K562 (cell line): ENCODE measurements around the gene NIPBL. TPM values are rescaled to one million over a fixed set of nuclear protein-coding genes. Genes with fewer than 3 reads are reported as not detected.

ENCODE experiments used
- BHLHE40 ChIP-seq: IDR thresholded peaks from 2 replicates; pipeline ENCODE4 v1.6.1; 2011; ENCODE audit warnings: low read length, improper control_type of control experiment
- C11orf30 ChIP-seq: fragments of 450-650 bp; IDR thresholded peaks from 2 replicates; pipeline ENCODE4 v1.6.1; 2016; ENCODE audit warnings: low read depth, mild to moderate bottlenecking
- CREB3L1 ChIP-seq: fragments of 450-650 bp; IDR thresholded peaks from 2 replicates; pipeline ENCODE4 v1.6.1; 2014; ENCODE audit warnings: low read depth, mild to moderate bottlenecking, moderate library complexity, borderline replicate concordance
- CTBP1 ChIP-seq: fragments of 450-650 bp; IDR thresholded peaks from 2 replicates; pipeline ENCODE4 v1.6.1; 2016; ENCODE audit warnings: borderline replicate concordance
- E2F4 ChIP-seq: sonication (generic); formaldehyde crosslinking; IDR thresholded peaks from 2 replicates; pipeline ENCODE4 v1.8.0; 2022; ENCODE audit warnings: mild to moderate bottlenecking, low read depth, missing genetic modification reagents
- FOSL1 ChIP-seq: fragments of 200-800 bp; sonication (Bioruptor generic); conservative IDR thresholded peaks from 2 replicates; pipeline ENCODE4 v1.6.1; 2016; ENCODE audit warnings: missing genetic modification characterization, missing compliant biosample characterization
- HOMEZ ChIP-seq: fragments of 250-450 bp; sonication (Bioruptor Pico); IDR thresholded peaks from 2 replicates; pipeline ENCODE4 v1.4.0; 2020; ENCODE audit warnings: mild to moderate bottlenecking, moderate library complexity
- KAT8 ChIP-seq: fragments of 450-650 bp; IDR thresholded peaks from 2 replicates; pipeline ENCODE4 v1.6.1; 2016; ENCODE audit warnings: low read depth, mild to moderate bottlenecking
- MEIS2 ChIP-seq: fragments of 450-650 bp; IDR thresholded peaks from 2 replicates; pipeline ENCODE4 v1.6.1; 2014; ENCODE audit warnings: mild to moderate bottlenecking; ENCODE audit not compliant: partially characterized antibody
- MTF1 ChIP-seq: fragments of 250-450 bp; sonication (Bioruptor Pico); IDR thresholded peaks from 2 replicates; pipeline ENCODE4 v1.9.0; 2021; ENCODE audit warnings: moderate library complexity, mild to moderate bottlenecking, inconsistent platforms, borderline replicate concordance
- NCOA6 ChIP-seq: fragments of 450-650 bp; IDR thresholded peaks from 2 replicates; pipeline ENCODE4 v1.6.1; 2017; ENCODE audit warnings: mild to moderate bottlenecking
- NFE2L1 ChIP-seq: fragments of 450-650 bp; IDR thresholded peaks from 2 replicates; pipeline ENCODE4 v1.6.1; 2016; ENCODE audit warnings: missing genetic modification characterization, low read depth, mild to moderate bottlenecking, missing compliant biosample characterization, moderate library complexity, borderline replicate concordance
- OTX1 ChIP-seq: fragments of 450-650 bp; formaldehyde crosslinking; IDR thresholded peaks from 2 replicates; pipeline ENCODE4 v1.4.0; 2022; ENCODE audit warnings: mild to moderate bottlenecking
- SAFB ChIP-seq: fragments of 200-400 bp; formaldehyde crosslinking; IDR thresholded peaks from 2 replicates; pipeline ENCODE4 v1.6.1; 2017; ENCODE audit warnings: low read depth, low read length, borderline replicate concordance
- SAFB2 ChIP-seq: fragments of 200-400 bp; formaldehyde crosslinking; IDR thresholded peaks from 2 replicates; pipeline ENCODE4 v1.6.1; 2018; ENCODE audit warnings: borderline replicate concordance, low read length, low read depth, moderate library complexity; ENCODE audit not compliant: severe bottlenecking
- SMAD4 ChIP-seq: fragments of 250-450 bp; sonication (Bioruptor Pico); conservative IDR thresholded peaks from 2 replicates; pipeline ENCODE4 v1.8.0; 2021; ENCODE audit warnings: inconsistent platforms, mild to moderate bottlenecking, moderate library complexity
- SMARCA4 ChIP-seq: fragments of 450-650 bp; IDR thresholded peaks from 2 replicates; pipeline ENCODE4 v1.6.1; 2016
- TGIF2 ChIP-seq: sonication (generic); formaldehyde crosslinking; IDR thresholded peaks from 2 replicates; pipeline ENCODE4 v1.8.1; 2022; ENCODE audit warnings: mild to moderate bottlenecking, missing genetic modification reagents, moderate library complexity
- ZBTB34 ChIP-seq: fragments of 250-450 bp; sonication (Bioruptor Pico); IDR thresholded peaks from 2 replicates; pipeline ENCODE4 v1.8.0; 2021; ENCODE audit warnings: mild to moderate bottlenecking, moderate library complexity
- ZNF431 ChIP-seq: sonication (generic); formaldehyde crosslinking; IDR thresholded peaks from 2 replicates; pipeline ENCODE4 v1.8.0; 2022; ENCODE audit warnings: mild to moderate bottlenecking, missing genetic modification reagents
- ZNF586 ChIP-seq: fragments of 450-650 bp; formaldehyde crosslinking; conservative IDR thresholded peaks from 2 replicates; pipeline ENCODE4 v1.4.0; 2020; ENCODE audit warnings: mild to moderate bottlenecking, moderate library complexity
- ZNF589 ChIP-seq: fragments of 200-800 bp; sonication (Bioruptor generic); IDR thresholded peaks from 2 replicates; pipeline ENCODE4 v1.6.1; 2016; ENCODE audit warnings: low read depth, missing genetic modification characterization, missing compliant biosample characterization
- polyA plus RNA-seq, 8 experiments: library from polyadenylated mRNA; depleted of rRNA in 4 of 8; stranded (reverse) in 5 of 8; unstranded in 3 of 8; fragments of >200 nt; fragmentation: Nextera tagmentation in 2 of 8; fragmentation: Illumina TruSeq in 1 of 8; extraction: Ambion mirVana in 2 of 8; extraction: Trizol in 1 of 8; gene quantifications; 2 replicates each; pipeline versions ENCODE4 v1.2.1 to v1.2.3, GENCODE V29; 2011 to 2014; ENCODE audit warnings: inconsistent platforms in 1 of 8, missing spikeins in 1 of 8
- total RNA-seq, 7 experiments: library from RNA; depleted of rRNA in 6 of 7; stranded (reverse); fragments of >200 nt in 6 of 7; fragmentation: Illumina TruSeq in 2 of 7; extraction: Trizol in 2 of 7; gene quantifications; 2 replicates each; pipeline versions ENCODE4 v1.2.1 to v1.2.3, GENCODE V29; 2011 to 2021; ENCODE audit warnings: low replicate concordance in 1 of 7

NIPBL gene
- total and polyA plus RNA-seq, 9 of the 15 experiments (the other 6 are each of a cell fraction or from before 2014, with no cell fraction given) = 12.9 to 56.7 (median 38.9) TPM

DNA sequence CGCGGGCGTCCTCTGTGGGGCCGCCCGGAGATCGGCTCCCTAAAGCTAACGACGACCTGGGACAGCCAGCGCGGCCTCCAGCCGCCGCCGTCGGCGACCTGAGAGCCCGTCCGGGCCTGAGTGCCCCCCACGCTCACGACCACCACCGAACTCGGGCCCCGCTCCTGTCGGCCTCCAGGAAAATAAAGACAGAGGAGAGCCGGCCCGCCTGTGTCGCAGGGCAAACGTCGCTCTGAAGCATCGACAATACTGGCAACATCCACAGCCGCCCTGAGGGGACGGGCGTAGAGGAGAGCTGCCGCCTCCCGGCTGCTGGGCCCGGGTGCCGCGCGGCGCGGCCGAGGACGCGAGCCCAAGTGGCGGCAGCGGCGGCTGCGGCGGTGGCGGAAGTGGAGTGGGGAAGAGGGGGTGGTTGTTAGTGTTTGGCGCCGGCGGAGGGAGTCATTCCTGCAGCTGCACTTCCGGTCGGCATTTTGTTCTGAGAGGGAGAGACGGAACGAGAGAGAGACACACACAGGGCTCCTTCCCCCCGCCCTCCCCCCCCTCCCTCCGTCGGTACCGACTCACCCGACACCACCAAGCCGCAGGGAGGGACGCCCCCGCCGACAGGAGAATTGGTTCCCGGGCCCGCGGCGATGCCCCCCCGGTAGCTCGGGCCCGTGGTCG lies at the start of gene NIPBL (continued):
- peak; percentile 43; the same call in 1 of the 2 replicates for TF ChIP-seq ZNF431 (CRISPR knock-in tag)
- TF ChIP-seq MEIS2 = no peak
- TF ChIP-seq FOSL1 (tag) = no peak
- TF ChIP-seq NFE2L1 (tag) = no peak
- TF ChIP-seq SAFB = 0 out of 2 replicates have a peak, but pooled peaks have one; percentile 25
- no peak for TF ChIP-seq ZBTB34 (CRISPR knock-in tag)
- TF ChIP-seq SMARCA4 = no peak
- 0 out of 2 replicates have a peak, but pooled peaks have one; percentile 11 for TF ChIP-seq C11orf30
- TF ChIP-seq E2F4 = no peak
- no peak for TF ChIP-seq MTF1 (CRISPR knock-in tag)
- peak; percentile 46; the same call in 1 of the 2 replicates for TF ChIP-seq SMAD4
- TF ChIP-seq OTX1 (CRISPR knock-in tag) = no peak
- TF ChIP-seq SAFB2 = no peak
- TF ChIP-seq ZNF586 (CRISPR knock-in tag) = no peak
- no peak; the same call in 1 of the 2 replicates for TF ChIP-seq HOMEZ
- TF ChIP-seq KAT8 = no peak
- TF ChIP-seq CTBP1 = peak; percentile 75
- TF ChIP-seq TGIF2 (CRISPR knock-in tag) = no peak
- no peak for TF ChIP-seq ZNF589
- TF ChIP-seq NCOA6 = no peak; the same call in 1 of the 2 replicates
- 0 out of 2 replicates have a peak, but pooled peaks have one; percentile 50 for TF ChIP-seq CREB3L1
- no peak; the same call in 1 of the 2 replicates for TF ChIP-seq BHLHE40
